NCI-H526 treated with DMSO at 0.1 percent for 48 hours (cell line): ENCODE data around the gene HP1BP3.

Experiments
- DNase-seq: peaks from one replicate; lab custom pipeline; 2025; lab: John Stamatoyannopoulos, UW

Gene HP1BP3

DNA sequence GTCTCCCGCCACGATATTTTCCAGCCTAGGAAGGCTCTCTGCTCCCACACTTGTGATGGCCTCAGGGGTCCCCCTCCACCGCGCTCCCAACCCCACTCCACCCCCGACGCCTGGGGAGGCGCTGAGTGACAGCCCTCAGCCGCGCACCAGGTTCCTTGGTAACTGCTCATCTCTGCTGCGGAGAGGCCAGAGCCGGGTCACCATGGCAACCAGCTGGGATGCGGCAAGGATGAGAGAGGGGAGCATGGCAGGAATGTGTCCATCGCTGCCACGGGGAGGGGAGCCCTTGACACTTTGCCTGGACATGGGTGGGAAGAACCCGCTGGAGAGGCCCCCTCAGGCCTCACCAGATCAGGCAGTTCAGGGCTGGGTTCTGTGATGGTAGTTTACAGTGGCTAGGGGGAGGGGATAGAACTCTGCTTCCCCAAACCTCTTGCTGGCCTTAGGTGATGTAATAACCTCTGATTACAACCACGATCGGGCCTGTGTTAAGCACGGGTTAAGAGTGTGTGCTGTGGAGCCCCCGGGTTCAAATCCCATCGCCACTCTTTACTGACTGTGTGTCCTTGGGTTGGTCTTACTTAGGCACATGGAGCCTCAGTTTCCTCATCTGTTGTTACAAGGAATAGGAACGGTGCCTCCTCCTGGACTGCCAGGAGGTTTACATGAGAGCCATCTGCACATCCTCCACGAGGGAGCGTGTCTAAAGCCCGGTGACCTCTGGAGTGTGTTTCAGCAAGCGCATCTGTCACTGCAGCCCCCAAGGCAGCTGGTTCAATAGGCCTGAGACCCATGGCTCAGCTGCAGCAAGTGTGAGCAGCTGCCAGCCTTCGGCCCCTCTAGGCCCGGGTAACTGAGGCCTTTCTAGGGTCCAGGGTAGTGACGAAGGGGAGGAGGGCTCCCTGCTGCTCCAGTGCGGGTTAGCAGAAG lies 75.6 kb downstream of the HP1BP3 start:
- no peak for DNase-seq

DNA sequence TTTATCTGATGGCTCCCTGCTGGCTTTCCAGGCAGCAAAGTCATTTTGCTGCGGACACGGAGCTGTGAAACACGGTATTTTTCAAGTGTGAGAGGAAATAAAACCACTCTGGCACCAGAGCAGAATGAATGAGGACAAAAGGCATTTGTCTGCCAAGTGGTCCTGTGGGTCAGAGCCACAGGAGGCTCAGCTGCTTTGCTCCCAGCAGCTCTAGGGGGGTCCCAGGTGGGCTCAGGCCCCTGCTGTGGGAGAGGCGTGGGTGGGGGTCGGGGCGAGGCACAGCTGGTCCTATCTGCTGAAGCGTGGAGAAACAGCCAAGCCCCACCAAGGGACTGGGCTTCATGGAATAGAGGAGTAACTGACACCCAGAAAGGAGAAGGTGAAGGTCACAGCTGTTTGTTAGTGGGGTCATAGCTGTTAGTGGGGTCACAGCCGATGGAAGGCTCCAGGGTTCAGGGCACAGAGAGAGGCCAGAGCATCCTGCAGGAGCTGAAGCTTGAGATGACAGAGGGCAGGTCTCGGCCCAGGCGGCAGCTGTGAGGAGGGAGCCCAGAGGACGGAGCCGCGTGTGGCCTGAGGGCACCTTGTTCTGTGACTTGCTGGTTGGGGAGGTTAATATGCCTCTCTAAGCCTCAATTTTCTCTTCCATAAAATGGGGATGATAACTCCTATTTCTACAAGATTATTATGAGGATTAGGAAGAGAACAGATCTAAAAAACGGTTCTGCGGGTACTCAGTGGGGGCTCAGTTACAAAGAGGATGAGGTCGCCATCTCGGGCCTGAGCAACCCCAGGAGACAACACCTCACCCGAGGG lies 76.4 kb downstream of the HP1BP3 start:
- DNase-seq = no peak

DNA sequence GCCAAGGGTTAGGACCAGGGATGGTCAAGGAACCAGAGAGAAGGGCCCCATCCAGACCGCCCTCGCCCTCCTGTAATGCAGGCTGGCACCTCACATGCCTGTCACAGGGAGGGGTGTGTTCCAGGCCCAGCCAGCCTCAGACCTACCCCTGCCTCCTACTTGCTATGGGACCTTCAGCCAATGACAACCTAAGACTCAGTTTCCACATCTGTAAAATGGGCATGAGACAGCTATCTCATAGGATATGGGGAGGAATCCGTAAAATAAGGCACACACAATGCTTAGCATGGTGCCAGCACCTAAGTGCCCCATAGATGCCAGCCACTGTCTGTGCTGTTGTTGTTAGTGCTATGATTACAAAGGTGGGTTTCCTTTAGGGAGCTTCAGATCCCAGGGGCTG lies 77.2 kb downstream of the HP1BP3 start:
- no peak for DNase-seq

DNA sequence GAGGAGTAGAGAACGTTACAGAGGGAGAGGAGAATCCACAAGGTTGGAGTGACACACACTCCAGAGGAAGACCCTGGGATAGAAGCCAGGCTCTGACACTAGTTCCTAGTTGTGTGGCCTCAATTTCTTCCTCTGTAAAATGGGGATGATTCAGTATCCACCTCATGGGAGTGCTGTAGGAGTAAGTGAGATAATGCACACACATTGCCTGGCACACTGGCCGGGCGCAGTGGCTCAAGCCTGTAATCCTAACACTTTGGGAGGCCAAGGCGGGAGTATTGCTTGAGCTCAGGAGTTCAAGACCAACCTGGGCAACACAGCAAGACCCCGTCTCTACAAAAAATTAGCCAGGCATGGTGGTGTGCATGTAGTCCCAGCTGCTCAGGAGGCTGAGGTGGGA lies 78.2 kb downstream of the HP1BP3 start:
- no peak for DNase-seq

DNA sequence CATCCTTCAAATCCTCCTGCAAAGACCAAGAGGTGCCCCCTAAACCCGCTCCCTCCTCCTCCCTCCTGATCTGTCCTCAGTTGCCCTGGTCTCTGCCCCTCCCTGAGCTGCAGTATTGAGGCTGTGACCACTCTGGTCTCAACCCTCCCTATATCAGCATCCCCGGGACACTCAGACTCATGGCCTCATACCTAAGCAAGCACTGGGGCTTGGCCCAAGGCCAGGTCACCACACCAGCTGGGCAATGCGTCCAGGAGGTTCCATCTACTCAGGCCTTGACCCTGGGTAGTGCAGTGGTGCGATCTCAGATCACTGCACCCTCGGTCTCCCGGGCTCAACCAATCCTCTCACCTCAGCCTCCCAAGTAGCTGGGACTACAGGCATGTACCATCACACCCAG lies 79.0 kb downstream of the HP1BP3 start:
- no peak for DNase-seq

DNA sequence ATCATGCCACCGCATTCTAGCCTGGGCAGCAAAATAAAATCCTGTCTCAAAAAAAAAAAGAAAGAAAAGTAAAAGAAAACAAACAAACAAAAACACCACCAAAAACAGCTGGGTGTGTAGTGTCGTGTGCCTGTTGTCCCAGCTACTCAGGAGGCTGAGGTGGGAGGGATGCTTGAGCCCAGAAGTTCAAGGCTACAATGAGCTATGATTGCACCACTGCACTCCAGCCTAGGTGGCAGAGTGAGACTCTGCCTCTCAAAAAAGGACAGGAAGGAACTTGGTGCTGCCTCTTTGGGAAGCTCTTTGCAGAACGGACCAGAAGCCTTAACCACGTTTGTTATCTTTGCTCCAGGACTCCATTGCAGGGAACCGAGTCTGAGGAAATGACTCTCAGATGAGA lies 80.3 kb downstream of the HP1BP3 start:
- no peak for DNase-seq

DNA sequence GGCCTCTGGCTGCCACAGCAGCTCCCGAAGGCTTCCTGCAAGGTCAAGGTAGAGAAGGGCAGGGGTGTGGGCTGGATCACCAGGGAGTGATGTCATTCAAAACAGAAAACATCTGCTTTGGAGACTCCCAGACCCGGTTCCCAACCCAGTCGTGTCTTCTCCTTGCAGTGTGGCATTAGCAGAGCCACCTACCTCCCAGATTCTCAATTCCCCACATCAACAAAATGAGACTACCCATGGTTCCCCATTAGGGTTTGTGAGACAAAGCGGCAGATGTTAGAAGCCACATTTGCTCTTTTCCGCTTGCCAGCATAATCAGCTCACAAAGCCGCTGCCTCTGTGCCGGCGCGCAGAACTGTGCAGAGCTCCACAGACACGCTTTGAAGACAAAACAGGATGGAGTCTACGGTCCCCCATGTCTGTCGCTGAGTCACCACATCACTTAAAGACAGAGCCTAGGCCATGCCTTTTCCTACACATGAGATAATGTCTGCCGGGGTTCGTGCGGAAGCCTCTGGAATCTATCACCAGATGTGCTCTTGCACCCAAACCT lies 81.8 kb downstream of the HP1BP3 start:
- DNase-seq = no peak

DNA sequence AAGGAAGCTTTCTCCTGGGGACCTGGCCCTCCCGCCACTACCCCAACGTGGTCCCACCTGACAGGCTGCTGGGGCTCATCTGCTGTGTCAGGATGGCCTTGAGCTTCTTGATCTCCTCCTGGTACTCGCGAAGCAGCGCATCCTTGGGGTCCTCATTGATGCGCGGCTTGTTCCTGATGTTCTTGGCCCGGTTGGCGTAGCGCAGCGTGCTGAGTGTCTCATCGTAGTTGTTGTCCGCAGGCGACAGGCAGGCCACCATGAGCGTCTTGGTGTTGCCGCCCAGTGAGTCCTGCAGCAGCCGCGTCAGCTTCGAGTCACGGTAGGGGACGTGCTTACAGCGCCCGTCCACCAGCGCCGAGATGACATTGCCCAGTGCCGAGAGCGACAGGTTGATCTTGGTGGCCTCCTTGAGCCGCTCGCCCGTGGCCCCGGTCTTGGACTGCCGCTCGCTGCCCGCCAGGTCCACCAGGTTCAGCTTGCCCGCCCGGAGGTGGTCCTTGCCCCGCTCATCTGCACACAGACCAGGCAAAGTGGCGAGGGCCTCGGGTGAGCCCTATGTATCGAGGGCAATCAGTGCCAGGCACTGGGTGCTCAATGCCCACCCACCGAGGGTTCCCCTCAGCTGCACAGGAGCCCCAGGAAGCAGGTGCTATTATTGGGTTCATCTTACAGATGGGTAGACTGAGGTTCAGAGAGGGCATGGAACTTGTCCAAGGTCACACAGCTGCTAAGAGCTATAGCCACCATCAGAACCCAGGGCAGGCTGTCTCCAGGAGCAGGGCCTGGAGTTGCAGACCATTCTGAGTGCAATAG lies 82.5 kb downstream of the HP1BP3 start:
- DNase-seq = no peak

DNA sequence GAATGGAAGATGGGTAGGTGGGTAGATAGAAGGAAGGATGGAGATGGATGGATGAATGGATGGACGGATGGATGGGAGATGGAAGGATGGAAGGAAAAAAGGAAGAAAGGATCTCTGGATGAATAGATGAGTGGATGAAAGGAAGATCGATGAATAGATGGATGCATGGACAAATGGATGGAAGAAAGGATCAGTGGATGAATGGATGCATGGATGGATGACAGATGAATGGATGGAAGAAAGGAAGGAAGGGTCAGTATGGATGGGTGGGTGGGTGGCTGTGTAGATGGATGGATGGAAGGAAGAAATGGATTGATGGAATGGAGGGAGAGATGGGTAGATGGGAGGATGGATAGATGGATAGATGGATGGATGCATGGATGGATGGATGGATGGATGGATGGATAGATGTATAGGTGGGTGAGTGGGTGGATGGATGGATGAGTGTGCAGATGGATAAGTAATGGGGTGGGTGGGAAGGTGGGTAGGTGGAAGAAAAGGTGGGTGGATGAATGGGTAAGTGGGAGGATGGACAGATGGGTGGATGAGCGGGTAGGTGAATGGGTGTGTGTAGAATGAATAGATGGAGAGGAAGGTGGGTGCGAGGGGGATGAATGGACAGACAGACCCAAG lies 83.9 kb downstream of the HP1BP3 start:
- no peak for DNase-seq

DNA sequence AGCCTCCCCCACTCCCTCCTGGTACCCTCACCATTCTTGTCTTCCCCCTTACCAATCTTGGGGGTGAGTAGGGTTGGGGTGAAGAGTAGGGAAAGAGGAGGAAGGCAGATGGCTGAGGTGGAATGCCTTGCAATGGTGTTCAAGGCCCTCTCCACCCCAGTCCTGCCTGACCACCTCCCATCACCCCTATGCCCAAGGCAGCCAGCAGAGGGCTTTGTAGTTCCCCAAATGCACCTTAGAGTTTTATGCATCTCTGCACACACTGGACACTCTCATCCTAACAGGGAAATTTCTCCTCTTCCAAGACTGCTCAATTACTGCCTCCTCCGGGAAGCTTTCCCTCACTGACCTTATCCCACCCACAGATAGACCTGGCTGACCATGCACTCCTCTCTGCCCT lies 84.7 kb downstream of the HP1BP3 start:
- DNase-seq = no peak

DNA sequence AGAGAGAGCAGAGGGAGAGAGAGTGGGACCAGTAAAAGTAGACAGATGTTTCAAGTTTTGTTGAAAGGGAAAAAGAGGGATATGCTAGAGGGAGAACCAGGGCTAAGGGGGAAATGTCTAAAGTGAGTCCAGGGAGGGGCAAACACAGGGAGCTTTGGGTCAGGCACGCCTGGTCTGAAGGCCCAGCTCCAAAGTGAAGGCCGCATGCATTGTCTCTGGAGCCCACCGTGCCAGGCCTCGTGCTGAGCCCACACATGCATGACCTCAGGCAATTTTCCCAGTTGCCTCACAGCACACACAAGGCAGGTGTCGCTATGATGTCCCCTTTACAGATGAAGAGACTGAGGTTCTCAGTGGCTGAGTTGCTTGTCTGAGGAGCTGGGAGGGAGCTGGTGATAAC lies 85.3 kb downstream of the HP1BP3 start:
- DNase-seq = no peak

DNA sequence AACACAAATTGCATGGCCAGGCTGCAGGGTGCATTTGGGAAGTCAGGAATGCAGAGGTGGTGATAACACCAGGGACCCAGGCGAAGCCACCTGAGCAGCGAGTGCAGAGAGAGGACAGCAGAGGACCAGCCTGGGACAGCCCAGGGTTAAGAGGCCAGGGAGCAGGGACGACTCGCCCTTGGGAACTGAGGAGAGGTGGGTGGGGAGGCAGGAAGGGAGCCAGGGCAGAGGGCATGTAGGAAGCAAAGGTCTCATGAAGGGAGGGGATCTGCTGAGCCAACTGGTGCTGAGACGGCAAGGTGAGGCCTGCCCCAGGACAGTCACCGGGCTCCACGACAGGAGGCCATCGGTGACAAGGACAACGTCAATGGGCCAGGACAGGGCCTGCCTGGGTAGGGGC lies 85.7 kb downstream of the HP1BP3 start:
- no peak for DNase-seq

DNA sequence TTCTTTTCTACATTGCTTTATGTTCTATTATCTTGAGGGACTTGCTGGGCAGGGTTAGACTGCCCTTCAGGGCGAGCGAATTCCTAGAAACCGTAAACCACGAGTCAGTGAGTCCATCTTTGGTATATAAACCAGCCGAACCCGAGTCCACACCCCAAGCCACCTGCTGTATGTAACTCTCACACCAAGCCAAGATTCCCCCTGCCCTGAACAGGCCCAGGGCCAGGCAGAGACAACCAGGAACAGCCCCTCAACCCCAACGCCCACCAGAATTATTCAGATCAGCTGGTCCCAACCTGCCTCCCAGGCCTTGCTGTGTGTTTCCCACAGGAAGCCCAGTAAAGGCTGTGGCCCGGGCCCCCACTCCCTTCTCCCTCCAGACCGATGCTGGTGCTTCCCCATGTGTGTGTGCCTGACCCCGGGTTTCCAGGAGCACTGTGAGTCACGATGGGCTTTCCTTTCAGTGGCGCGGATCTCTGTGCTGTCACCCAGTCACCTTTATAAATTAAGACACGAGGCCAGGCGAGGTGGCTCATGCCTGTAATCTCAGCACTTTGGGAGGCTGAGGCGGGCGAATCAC lies 86.4 kb downstream of the HP1BP3 start:
- no peak for DNase-seq

DNA sequence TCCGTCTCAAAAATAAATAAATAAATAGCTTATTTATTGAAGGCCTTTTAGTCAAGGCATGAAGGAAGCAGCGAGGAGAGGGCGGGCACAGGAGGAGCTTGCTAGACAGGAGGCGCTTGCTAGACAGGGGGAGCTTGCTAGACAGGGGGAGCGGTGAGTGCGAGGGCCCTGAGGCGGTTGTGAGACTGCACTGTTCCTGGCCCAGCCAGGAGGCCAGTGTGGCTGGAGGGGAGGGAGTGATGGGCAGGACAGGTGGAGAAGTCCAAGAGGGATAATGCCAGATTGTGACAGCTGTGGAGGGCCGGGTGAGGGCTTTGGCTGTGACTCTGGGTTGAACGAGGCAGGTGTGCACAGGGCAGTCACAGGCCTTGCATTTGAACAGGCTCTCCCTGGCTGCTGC lies 87.5 kb downstream of the HP1BP3 start:
- no peak for DNase-seq

DNA sequence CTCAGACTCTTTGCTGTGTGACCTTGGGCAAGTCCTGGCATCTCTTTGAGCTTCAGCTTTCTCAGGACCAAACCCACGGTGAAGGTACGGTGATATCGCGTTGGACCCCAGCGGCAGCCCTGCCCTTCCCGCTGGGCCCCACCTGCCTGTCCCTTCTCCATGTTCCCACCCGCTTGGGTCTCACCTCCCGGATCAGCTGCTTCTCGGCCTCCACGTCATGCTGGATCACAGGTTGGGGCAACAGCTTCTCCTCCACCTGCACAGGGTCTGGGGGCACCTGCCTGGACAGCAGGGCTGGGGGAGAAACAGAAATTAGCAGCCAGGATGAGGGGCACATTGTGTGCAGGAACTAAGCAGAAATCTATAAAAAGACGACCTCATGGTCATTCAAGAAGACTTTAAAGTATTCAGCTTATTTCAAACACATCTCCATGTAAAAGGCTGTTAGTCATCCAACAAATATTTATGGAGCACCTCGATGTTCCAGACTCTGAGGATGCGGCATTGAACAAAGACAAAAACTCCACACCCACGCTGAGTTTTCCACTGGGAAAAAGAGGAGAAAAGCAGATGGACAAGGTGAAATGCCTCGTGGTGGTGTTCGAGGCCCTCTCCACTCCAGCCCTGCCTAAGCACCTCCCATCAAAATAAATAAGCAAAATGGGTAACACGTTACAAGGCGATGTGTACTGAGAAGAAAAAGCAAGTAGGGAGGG lies 88.8 kb downstream of the HP1BP3 start:
- DNase-seq = no peak

DNA sequence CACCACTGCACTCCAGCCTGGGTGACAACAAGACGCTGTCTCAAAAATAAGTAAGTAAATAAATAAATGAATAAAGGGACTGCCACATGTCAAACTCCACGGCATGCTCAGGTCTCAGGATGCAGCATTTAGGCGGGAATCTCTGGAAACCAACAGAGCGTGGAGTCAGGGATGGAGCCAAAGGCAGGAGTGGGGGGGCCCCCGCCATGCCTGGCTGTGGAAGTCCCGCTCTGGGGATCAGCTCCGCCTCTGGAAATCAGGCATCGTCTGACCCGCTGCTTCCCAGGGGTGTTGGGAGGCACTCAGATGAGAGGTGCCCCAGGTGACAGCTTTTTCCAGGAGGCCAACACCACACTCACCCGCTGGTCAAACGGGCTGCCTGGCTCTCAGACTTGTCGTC lies 89.5 kb downstream of the HP1BP3 start:
- DNase-seq = no peak

DNA sequence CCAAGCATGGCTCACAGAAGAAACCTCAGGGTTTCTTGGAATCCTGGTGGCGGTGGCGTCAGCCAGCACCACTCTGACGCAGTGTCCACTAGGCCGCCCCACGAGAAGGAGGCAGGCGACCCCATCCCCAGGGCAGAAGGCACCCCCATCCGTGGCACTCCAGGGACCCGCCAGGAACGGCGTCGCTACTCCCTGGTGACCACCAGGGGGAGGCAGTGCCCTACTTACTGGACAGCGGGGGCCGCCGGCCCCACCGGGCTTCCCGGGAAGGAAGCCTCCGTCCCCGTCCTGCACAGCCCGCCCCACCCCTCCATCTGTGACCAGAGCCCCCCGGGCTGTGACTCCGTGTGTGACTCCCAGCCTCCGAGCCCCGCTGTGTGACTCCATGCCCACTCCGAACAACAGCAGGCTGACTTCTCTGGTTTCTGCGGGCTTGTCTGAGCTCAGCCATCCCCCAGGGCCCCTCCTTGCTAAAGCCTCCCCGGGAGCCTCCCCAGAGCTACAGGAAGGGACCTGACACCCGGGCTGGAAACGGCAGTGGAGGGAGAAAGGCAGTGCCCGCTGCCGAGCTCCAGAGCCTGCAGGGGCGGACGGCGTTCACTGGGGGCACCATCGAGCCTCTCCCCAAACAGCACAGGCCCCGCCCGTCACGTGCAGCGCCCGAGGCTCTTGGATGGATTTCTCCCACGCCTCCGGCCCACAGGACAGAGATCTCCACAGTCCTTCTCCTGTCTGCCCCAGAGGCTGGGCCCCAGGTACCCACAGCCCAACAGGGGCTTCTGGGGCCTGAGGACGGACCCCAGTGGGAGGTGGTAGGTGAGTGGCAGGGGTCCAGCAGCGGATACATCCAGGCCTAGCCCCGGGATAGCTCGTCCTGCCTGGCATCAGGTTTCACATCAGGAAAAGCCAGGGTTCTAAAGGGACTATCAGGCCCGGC lies 90.4 kb downstream of the HP1BP3 start:
- peak; percentile 64 for DNase-seq

DNA sequence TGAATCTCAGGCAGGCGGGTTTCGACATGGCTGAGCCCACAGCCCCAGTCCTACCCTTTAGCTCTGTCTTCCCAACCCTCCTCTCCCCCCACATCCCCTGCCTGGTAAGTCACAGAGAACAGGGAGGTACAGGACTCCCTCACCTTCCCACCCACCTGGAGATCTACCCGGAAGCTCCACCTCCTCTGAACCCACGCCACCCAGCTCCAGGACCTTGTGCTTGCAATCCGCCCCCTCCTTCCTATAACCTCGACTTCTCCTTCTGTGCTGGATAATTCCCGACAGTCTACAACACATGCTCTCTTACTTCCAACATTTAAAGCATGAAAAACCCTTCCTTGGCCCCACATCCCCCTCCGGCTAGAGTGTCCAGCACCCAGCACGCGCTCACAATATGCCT lies 91.6 kb downstream of the HP1BP3 start:
- DNase-seq = no peak

DNA sequence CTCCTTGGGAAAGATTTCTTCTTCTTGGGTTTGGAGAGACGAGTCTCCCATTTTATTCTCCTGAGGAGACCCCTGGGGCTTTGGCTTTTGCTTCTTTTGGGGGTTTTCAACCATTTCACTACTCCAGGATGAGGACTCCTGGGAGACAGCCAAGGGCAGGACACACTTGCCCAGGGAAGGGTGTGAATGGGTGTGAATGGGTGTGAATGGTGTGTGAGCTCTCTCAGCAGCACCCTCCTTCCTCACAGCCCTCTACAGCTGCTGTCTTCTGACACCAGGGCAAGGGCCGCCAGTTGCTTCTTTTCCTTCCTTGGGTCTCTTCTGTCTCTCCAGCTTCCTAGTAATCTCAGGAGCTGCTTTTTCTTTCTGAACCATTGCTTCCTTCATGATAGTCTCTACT lies 93.5 kb downstream of the HP1BP3 start:
- DNase-seq = no peak
